Esophagus (tissue), 2 donors: Measurements from ENCODE around the gene CCND1. TPM values are rescaled to one million over a fixed set of nuclear protein-coding genes. Genes with fewer than 3 reads are reported as not detected.

Source experiments
- H3K27ac ChIP-seq, 2 donors: one replicate each; pipeline ENCODE4 v1.5.1; 2013; ENCODE audit warnings: low read depth in 2 of 2, mild to moderate bottlenecking in 2 of 2, inconsistent platforms in 1 of 2, low read length in 1 of 2, moderate library complexity in 1 of 2
- H3K27me3 ChIP-seq, 2 donors: one replicate each; pipeline ENCODE4 v1.6.1; 2013; ENCODE audit warnings: low read length in 2 of 2, control low read depth in 1 of 2, mild to moderate bottlenecking in 1 of 2; ENCODE audit not compliant: insufficient read depth in 2 of 2, control insufficient read depth in 1 of 2
- H3K36me3 ChIP-seq, 2 donors: one replicate each; pipeline ENCODE4 v1.6.1; 2013; ENCODE audit warnings: low read length in 1 of 2; ENCODE audit not compliant: control insufficient read depth in 2 of 2, insufficient read depth in 2 of 2
- H3K4me1 ChIP-seq, 2 donors: one replicate each; pipeline ENCODE4 v1.6.1; 2013; ENCODE audit warnings: low read length in 1 of 2; ENCODE audit not compliant: control insufficient read depth in 2 of 2, insufficient read depth in 2 of 2
- H3K4me3 ChIP-seq, 2 donors: one replicate each; pipeline ENCODE4 v1.5.1; 2013; ENCODE audit warnings: low read length in 2 of 2, mild to moderate bottlenecking in 2 of 2, low read depth in 1 of 2, moderate library complexity in 1 of 2
- H3K9me3 ChIP-seq, 2 donors: one replicate each; pipeline ENCODE4 v1.6.1; 2013; ENCODE audit warnings: mild to moderate bottlenecking in 2 of 2, low read depth in 1 of 2, low read length in 1 of 2, moderate library complexity in 1 of 2; ENCODE audit not compliant: control insufficient read depth in 2 of 2, insufficient read depth in 1 of 2
- WGBS, 2 donors: extraction: QIAGEN DNeasy Blood & Tissue Kit; methylation state at CpG; one replicate each; pipeline ENCODE4 v1.1.7; 2013; 5-methylcytosine and 5-hydroxymethylcytosine counted together
- polyA plus RNA-seq, 2 donors: library from polyadenylated mRNA; stranded (reverse); fragments of 200-250 nt; gene quantifications; one replicate each; pipeline ENCODE4 v1.2.3, GENCODE V29; 2013
- donor health status: healthy with polysubstance abuse.
- donor health status: Bipolar disorder and iron deficiency.

CCND1 gene
- polyA plus RNA-seq, 2 donors, result 45.1 to 48.5 TPM

- peaks cover 9 to 10% of the 10 kb centered on the region in 2 donors for H3K4me1 ChIP-seq
- H3K36me3 ChIP-seq, result no peaks in the 10 kb centered on the region
- H3K4me3 ChIP-seq, result no peak overlapping the region
- H3K9me3 ChIP-seq, result peaks cover 0 to 2% of the 10 kb centered on the region in 2 donors
- H3K27ac ChIP-seq, result no peak overlapping the region
- peaks cover 5 to 21% of the 10 kb centered on the region in 2 donors for H3K27me3 ChIP-seq
- WGBS, 2 donors, result 4 to 5% methylated on average over 11 to 34 of the region's 34 CpGs
Measured at GRCh38 chr11:69703453-69703767, 62.5 kb downstream of the CCND1 start.

Other genes with a start within 250 kb of the CCND1 start
- under 1 TPM in 1 of 2 donors, not detected in 1; 0.02 TPM for gene LINC01488, start 159.5 kb upstream of the CCND1 start, polyA plus RNA-seq
- 10 to 100 TPM; 15.0 to 22.9 TPM for gene LTO1, start 34.2 kb downstream of the CCND1 start, polyA plus RNA-seq
- gene FGF19, start 62.9 kb downstream of the CCND1 start, polyA plus RNA-seq, result not detected
- not detected for gene FGF4, start 134.2 kb downstream of the CCND1 start, polyA plus RNA-seq
- gene FGF3, start 178.3 kb downstream of the CCND1 start, polyA plus RNA-seq, result not detected